ENCODE results near the gene GMDS. TPM values are rescaled to one million over a fixed set of nuclear protein-coding genes. Genes with fewer than 3 reads are reported as not detected.

GMDS gene
- total RNA-seq, 8 experiments from 2014 or later = 4.5 to 61.7 (median 6.9) TPM

DNA sequence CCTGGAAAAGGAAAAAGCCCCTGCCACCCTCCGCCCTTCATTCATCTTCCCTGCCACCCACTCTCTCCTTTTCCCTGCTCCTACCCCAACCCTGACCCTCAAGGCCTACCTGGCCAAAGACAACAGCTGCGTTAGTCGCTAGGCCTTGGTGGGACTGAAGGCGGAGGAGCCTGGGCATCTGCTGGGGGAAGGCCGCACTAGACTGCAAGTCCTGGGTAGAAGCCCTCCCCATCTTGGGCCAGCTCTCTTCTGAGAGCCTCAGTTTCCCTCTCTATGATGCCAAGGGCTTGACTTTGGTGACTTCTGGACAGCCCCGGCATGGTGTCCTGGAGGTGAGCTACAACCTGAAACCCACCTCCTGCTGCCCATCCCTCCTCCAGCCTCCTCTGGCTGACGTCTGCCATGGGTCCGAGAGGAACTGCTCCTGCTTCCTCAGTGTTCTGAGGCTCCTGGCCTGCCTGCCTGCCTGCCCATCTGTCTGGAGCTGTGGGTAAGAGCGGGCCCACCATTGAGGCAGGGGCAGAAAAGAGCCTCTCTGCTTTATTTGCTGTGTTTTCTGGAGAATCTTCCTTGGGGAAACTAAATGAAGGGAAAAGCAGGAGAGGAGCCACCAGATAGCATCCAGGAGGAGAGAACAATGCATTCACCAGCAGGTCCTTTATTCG is 643.2 kb downstream of the GMDS start:
- peaks cover 3 to 9% of the 10 kb centered on the region in 2 donors for H3K4me1 ChIP-seq (replicated peaks in 1 of 2)
- in situ Hi-C loops (cut with MboI; ENCODE audit: low pct_unique_long_range_greater_than_20kb in 2 of 9, low sequenced_read_pairs in 9 of 9, unreplicated experiment in 9 of 9) = loop anchor here in 5 of 9 experiments (10.0 to 25.0 kb wide), 4 partner anchors 510 to 1035 kb away; no protein-coding TSS in a partner anchor
- H3K4me3 ChIP-seq = no peak overlapping the region
- no peak overlapping the region for H3K27ac ChIP-seq
- no peak for ATAC-seq (replicated peaks in 6 of 8)
- 40 to 100% (median 58%) methylated on average over 1 to 3 of the region's 10 CpGs; no CpG with 5 or more reads in 4 of the 10 experiments for WGBS, 10 experiments

DNA sequence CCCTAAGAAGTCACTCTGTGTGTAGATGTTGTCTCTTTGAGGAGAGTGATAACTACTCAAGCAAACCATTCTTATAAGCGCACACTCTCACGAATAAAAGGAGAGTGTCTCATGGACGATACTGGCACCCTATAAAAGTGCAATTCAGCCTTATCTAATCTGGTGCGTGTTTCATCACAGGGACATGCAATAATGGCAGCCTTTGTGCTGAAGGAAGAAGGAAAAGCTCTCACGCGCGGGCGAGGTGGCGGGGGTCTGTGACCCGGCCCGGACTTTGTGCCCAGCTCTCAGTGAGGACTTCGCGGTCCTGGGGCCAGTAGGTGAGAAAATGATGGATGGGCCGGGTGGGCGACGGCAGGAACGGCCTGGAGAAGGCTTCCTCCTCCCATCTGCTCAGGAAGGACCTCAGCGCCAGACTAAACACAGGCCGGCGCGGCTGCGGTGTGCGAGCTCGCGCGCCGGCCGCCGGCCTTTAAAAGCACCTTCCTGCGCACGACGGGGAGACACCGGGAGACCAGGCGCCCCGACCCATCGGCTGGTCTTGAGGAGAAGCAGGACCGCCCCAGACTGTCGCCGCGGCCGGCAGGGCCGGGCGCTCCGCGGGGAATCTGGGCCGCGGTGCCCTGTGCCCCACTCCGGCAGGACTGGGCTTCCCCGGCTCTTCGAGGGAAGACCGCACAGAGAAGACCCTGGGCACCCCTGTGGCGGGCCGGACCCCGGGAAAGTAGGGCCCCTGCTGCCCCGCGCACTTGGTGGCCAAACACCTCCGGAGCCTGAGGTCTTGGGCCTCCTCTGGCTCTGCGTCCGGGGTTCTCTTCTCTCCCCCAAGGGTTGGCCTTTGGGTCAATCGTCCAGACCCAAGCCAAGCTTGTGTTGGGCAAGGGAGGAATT is 644.0 kb downstream of the GMDS start:
- 14 to 90% (median 41%) methylated on average over 1 to 12 of the region's 60 CpGs; no CpG with 5 or more reads in 4 of the 10 experiments for WGBS, 10 experiments
- no peak overlapping the region for H3K27ac ChIP-seq
- H3K4me3 ChIP-seq = no peak overlapping the region
- peaks cover 2 to 6% of the 10 kb centered on the region in 2 donors for H3K4me1 ChIP-seq (replicated peaks in 1 of 2)
- in situ Hi-C loops (cut with MboI; ENCODE audit: low pct_unique_long_range_greater_than_20kb in 2 of 9, low sequenced_read_pairs in 9 of 9, unreplicated experiment in 9 of 9) = loop anchor here in 5 of 9 experiments (10.0 to 25.0 kb wide), 4 partner anchors 511 to 1036 kb away; no protein-coding TSS in a partner anchor
- ATAC-seq (replicated peaks in 6 of 8) = no peak

DNA sequence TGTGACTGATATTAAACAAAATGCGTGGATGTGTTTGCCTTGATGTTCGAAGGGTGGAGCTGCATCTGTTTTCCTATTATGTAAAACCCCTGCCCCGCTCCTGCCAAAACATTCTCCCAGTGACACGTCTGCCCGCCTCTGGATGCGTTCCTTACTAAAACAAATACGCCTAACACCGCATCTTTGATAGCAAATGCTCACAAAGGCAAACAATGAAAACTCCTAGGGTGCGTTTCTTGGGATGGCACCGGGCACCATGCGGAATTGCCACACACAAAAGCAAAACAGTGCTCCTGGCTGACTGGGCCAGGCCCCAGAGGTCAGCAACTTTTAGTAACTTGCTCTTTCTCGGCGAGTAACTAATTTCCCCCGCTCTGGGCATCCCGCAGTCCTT is 644.6 kb downstream of the GMDS start:
- WGBS, 10 experiments = 0 to 87% (median 58%) methylated on average over 2 to 10 of the region's 15 CpGs; no CpG with 5 or more reads in 3 of the 10 experiments
- Histone ChIP-seq H3K4me3 (no peak overlapping the region), H3K27ac (no peak overlapping the region), H3K4me1 (replicated peaks in 1 of 2) (peaks cover 2 to 7% of the 10 kb centered on the region in 2 donors)
- in situ Hi-C loops (cut with MboI; ENCODE audit: low pct_unique_long_range_greater_than_20kb in 2 of 9, low sequenced_read_pairs in 9 of 9, unreplicated experiment in 9 of 9) = loop anchor here in 5 of 9 experiments (10.0 to 25.0 kb wide), 4 partner anchors 512 to 1037 kb away; no protein-coding TSS in a partner anchor
- ATAC-seq (replicated peaks in 6 of 8) = peak in 1 of 8 experiments; percentile 20

GRCh38 chr6:1600063-1600763 is 645.2 kb downstream of the GMDS start:
- 13 to 86% (median 53%) methylated on average over 1 to 3 of the region's 3 CpGs for WGBS, 10 experiments
- H3K27ac ChIP-seq = no peak overlapping the region
- ATAC-seq (replicated peaks in 6 of 8) = no peak

GRCh38 chr6:1599469-1599868 is 645.9 kb downstream of the GMDS start:
- H3K27ac ChIP-seq = no peak overlapping the region
- in situ Hi-C loops (cut with MboI; ENCODE audit: low pct_unique_long_range_greater_than_20kb in 2 of 9, low sequenced_read_pairs in 9 of 9, unreplicated experiment in 9 of 9) = loop anchor here in 8 of 9 experiments (10.0 to 25.0 kb wide), 4 partner anchors 755 to 1113 kb away; no protein-coding TSS in a partner anchor
- 25 to 100% (median 86%) methylated on average over 2 to 10 of the region's 10 CpGs; no CpG with 5 or more reads in 3 of the 10 experiments for WGBS, 10 experiments
- no peak overlapping the region for H3K4me3 ChIP-seq
- no peak for ATAC-seq (replicated peaks in 6 of 8)
- peaks cover 2% of the 10 kb centered on the region in 2 donors for H3K4me1 ChIP-seq (replicated peaks in 1 of 2)

More at GRCh38 chr6:1600063-1600763, 645.2 kb downstream of the GMDS start:
- in situ Hi-C loops (cut with MboI; ENCODE audit: low pct_unique_long_range_greater_than_20kb in 2 of 9, low sequenced_read_pairs in 9 of 9, unreplicated experiment in 9 of 9) = loop anchor here in 5 of 9 experiments (10.0 to 25.0 kb wide), 4 partner anchors 512 to 1037 kb away; no protein-coding TSS in a partner anchor
- H3K4me1 ChIP-seq (replicated peaks in 1 of 2) = peaks cover 2 to 5% of the 10 kb centered on the region in 2 donors
- no peak overlapping the region for H3K4me3 ChIP-seq

- Histone ChIP-seq H3K4me1 (replicated peaks in 1 of 2) (peaks cover 0 to 2% of the 10 kb centered on the region in 2 donors), H3K4me3 (no peak overlapping the region), H3K27ac (no peak overlapping the region)
- in situ Hi-C loops (cut with MboI; ENCODE audit: low pct_unique_long_range_greater_than_20kb in 2 of 9, low sequenced_read_pairs in 9 of 9, unreplicated experiment in 9 of 9) = loop anchor here in 8 of 9 experiments (10.0 to 25.0 kb wide), 4 partner anchors 756 to 1113 kb away; no protein-coding TSS in a partner anchor
- ATAC-seq (replicated peaks in 6 of 8) = no peak
- WGBS, 10 experiments = 20 to 91% (median 87%) methylated on average over 2 to 16 of the region's 24 CpGs; no CpG with 5 or more reads in 4 of the 10 experiments
Measured at GRCh38 chr6:1598886-1599285, 646.5 kb downstream of the GMDS start.

GRCh38 chr6:1598433-1598832 is 647.0 kb downstream of the GMDS start:
- 20 to 98% (median 60%) methylated on average over 1 to 8 of the region's 10 CpGs; no CpG with 5 or more reads in 2 of the 10 experiments for WGBS, 10 experiments

DNA sequence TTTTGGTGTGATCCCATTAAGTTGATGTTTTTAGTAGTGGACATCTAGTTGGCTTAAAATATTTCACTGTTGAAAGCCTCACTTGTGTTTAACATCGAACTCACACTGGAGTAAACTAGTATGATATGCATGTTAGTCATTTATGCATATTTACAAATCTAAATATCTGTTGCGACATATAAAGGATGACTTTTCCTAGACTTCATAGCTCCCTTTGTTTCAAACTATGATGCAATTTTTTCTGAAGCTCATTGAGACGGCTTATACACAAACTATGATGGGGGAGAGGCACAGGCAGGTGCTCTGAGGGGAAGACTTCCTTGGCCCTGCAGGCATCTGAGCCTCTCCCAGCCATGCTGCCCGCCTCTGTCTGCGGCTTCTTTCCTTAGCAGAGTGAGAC is 647.5 kb downstream of the GMDS start:
- ATAC-seq (replicated peaks in 6 of 8) = peak in 4 of 8 experiments; percentile 26 to 88 (median 78)
- peaks cover 0 to 2% of the 10 kb centered on the region in 2 donors for H3K4me1 ChIP-seq (replicated peaks in 1 of 2)
- in situ Hi-C loops (cut with MboI; ENCODE audit: low pct_unique_long_range_greater_than_20kb in 2 of 9, low sequenced_read_pairs in 9 of 9, unreplicated experiment in 9 of 9) = loop anchor here in 8 of 9 experiments (10.0 to 25.0 kb wide), 4 partner anchors 757 to 1114 kb away; no protein-coding TSS in a partner anchor
- no peak overlapping the region for H3K4me3 ChIP-seq
- no peak overlapping the region for H3K27ac ChIP-seq
- 0 to 94% (median 50%) methylated on average over 2 to 5 of the region's 5 CpGs; no CpG with 5 or more reads in 1 of the 10 experiments for WGBS, 10 experiments

More at GRCh38 chr6:1598433-1598832, 647.0 kb downstream of the GMDS start:
- in situ Hi-C loops (cut with MboI; ENCODE audit: low pct_unique_long_range_greater_than_20kb in 2 of 9, low sequenced_read_pairs in 9 of 9, unreplicated experiment in 9 of 9) = loop anchor here in 8 of 9 experiments (10.0 to 25.0 kb wide), 4 partner anchors 756 to 1114 kb away; no protein-coding TSS in a partner anchor
- H3K4me3 ChIP-seq = no peak overlapping the region
- ATAC-seq (replicated peaks in 6 of 8) = no peak
- no peak overlapping the region for H3K27ac ChIP-seq
- peaks cover 0 to 2% of the 10 kb centered on the region in 2 donors for H3K4me1 ChIP-seq (replicated peaks in 1 of 2)

DNA sequence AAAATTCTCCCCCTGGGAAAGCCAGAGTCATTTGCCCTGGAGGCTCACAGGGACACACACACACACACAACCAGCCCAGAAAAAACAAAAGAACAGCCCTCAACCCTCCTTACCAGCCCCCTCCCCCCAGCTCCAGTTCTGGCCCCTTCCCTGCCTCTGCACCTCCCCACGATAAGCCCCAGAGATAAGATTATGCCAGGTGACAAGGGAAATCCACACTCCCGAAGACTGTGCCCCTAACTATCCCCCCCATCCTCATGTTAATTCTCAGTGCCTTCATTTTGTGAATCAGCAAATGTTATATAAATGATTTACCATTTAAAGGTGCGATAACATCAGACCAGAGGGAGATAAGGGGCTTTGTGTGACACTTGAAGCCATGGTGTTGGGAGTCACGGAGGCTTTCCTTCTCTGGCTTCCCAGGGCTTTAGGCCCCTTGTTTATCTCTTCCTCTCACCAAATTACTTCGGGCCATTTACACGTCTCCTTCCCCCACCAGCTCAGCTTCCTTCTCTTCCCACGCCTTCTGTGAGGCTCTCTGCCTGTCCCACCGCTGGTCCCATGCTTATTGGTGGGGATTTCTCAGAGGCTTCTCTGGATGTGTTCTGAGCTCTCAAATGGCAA is 648.2 kb downstream of the GMDS start:
- H3K27ac ChIP-seq = no peak overlapping the region
- in situ Hi-C loops (cut with MboI; ENCODE audit: low pct_unique_long_range_greater_than_20kb in 2 of 9, low sequenced_read_pairs in 9 of 9, unreplicated experiment in 9 of 9) = loop anchor here in 8 of 9 experiments (10.0 to 25.0 kb wide), 4 partner anchors 758 to 1115 kb away; no protein-coding TSS in a partner anchor
- H3K4me3 ChIP-seq = no peak overlapping the region
- no peak for ATAC-seq (replicated peaks in 6 of 8)
- H3K4me1 ChIP-seq (replicated peaks in 1 of 2) = peaks cover 0 to 2% of the 10 kb centered on the region in 2 donors
- 19 to 100% (median 60%) methylated on average over 1 to 6 of the region's 8 CpGs; no CpG with 5 or more reads in 3 of the 10 experiments for WGBS, 10 experiments

- Histone ChIP-seq H3K4me1 (replicated peaks in 1 of 2) (peaks cover 0 to 2% of the 10 kb centered on the region in 2 donors), H3K27ac (no peak overlapping the region), H3K4me3 (peak overlapping the region in 2 of 5 donors; percentile 19 to 28)
- peak; percentile 63 to 85 (median 80) for ATAC-seq (replicated peaks in 6 of 8)
- in situ Hi-C loops (cut with MboI; ENCODE audit: low pct_unique_long_range_greater_than_20kb in 2 of 9, low sequenced_read_pairs in 9 of 9, unreplicated experiment in 9 of 9) = loop anchor here in 8 of 9 experiments (10.0 to 25.0 kb wide), 4 partner anchors 759 to 1116 kb away; no protein-coding TSS in a partner anchor
- WGBS, 10 experiments = 0 to 16% (median 3%) methylated on average over 3 to 14 of the region's 25 CpGs; no CpG with 5 or more reads in 6 of the 10 experiments
Measured at GRCh38 chr6:1596088-1596852, 649.1 kb downstream of the GMDS start.

Measured in motor neuron (in vitro differentiated cells).